GM21360 (cell line): Measurements from ENCODE around the gene CTBP2.

Experiments
- ATAC-seq: cut with Tn5 transposase; IDR thresholded peaks from one replicate; pipeline ENCODE4 v1.9.1; 2021; ENCODE audit warnings: mild to moderate bottlenecking, moderate library complexity; ENCODE audit not compliant: unreplicated experiment

Gene CTBP2

DNA sequence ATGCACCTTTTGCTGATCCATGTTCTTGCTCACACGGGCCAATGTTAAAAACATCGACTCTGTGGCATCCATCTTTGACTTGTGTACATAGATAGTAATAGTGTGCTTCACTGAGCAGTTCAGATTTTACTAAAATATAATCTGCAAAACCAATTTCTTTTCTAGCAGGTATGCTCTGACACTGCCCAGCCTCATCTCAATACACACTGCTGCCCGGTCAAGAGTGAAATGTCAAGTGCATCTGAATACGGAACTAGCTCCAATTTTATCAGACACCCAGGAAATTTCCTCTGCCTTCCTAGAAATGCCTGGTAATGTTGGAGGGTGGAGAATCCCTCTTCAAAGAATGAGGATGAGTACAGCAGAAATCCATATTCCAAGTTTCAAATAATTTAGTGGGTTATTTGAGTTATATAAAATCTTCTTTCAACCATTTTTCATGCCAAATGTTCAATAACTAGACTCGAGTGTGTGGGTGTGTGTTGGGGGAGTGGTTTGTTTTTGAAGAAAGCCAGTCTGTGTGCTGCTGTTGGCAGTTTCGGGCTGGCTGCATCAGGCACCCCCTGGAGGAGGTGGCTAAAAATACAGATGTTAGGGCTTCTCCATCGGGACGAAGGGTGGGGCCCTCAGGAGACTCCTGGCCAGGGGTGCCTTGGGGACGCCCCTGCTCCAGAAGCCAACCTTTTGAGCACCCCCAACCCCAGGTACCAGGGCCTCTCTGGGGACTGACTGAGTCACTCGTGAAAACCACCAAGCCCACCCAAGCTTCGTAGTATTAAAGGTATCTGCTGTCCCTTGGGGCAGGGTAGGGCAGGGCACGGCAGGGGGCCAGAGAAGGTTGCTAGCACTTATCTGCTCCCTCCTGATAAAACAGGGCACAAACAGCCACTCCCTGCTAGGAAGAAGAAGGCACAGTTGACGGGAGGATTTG, 15.4 kb downstream of the CTBP2 start:
- no peak for ATAC-seq

DNA sequence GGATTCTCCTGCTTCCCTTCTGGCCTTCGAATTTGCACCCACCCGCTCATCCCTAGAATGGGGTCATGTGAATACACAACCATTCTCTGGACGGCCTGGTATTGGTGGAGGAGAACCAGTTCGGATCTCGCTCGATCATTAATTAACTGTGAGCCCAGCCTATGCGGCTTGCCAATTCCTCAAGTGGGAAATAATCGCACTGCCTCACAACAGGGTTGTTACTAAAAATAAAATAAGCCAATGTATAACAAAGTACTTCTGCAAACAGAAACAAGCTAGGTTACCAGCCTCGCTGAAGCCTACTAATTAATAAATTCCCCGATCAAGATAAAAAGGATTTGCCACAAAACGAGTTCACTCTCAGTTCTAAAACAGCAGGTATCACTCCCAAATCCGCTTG, 16.2 kb downstream of the CTBP2 start:
- ATAC-seq: no peak

DNA sequence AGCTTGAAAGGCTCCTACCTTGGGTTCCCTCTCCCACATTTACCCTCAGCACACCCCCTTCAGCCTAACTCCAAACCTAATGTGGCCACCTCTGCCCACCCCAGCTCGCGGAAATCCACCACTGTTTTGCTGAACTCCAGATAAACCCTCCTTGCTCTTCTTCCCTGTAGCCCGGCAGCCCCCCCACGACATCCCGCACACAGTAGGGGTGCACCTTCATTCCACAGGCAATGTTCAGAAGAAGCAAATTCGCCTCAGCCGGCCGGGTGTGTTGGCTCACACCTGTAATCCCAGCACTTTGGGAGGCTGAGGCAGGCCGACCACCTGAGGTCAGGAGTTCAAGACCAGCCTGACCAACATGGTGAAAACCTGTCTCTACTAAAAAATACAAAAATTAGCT, 17.4 kb downstream of the CTBP2 start:
- ATAC-seq: no peak

DNA sequence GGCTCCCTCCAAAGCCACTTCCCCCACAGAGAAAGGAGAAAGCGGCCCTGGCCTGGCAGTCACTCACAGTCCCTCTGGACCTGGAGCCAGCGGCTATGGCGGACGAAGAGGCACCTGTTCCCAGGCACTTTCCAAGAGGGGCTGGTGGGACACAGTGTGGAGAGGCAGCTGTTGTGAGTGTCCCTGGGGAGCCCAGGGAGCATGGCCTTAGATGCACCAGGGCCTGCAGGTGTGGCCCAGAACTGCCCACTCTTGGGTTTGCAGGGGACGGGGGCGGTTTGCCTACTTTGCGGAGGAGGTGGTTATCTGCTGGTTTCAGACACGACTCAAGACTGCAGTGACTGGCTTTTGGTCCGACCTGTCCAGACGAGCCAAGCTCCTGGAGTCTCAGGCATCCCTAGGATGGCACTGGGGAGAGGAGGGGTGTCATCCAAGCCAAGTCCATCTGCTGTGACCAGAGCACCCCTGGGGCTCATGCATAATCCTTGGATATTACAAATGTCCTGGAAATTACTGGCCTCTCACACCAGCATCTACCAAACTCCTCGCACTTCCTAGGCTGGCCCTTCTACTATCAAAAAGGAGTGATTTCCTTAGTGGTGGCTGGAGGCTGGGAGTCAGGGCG, 18.4 kb downstream of the CTBP2 start:
- no peak for ATAC-seq

DNA sequence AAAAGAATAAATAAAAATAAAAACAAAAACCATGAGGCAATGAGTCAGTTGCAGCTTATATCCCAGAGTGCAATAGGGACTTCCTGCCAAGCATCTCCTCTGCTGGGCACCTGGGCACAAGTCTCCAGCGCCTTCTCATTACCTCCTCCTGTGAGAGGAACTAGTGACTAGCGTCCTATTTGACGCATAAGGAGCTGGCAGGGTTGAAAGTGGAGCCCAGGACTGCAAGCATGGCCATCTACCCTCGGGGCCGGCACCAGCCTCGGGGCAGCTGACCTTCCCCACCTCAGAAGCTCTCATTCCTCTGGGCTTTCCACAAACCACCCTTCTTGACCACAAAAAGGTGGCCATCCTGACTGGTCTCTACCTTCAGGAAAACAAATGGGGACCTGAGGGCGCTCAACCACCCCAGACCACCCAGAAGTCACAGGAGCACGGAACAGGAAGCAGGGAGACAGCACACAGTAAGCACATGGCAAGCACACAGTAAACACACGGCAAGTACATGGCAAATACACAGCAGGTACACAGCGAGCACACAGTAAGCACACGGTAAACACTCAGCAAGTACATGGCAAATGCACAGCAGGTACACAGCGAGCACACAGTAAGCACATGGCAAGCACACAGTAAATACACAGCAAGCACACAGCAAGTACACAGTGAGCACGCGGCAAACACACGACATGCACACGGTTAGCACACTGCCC, 19.1 kb downstream of the CTBP2 start:
- ATAC-seq: no peak

DNA sequence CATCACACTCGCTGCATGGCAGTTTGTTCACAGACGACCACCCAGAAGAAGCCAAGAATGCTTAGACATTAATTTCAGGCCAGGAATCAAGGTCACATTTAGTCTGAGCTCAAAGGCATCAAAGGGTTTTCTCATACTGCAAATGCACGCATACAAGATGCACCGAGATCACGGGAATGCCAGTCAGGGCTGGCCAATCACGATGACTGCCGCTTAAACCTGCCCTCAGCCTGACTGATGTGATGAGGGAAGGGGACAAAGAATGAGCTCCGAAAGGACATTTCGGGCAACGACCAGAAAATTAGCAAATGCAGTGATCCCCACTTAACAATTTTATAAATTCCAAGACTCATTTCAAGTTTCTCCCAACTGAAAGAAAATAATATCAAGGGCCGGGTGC, 20.2 kb downstream of the CTBP2 start:
- no peak for ATAC-seq

DNA sequence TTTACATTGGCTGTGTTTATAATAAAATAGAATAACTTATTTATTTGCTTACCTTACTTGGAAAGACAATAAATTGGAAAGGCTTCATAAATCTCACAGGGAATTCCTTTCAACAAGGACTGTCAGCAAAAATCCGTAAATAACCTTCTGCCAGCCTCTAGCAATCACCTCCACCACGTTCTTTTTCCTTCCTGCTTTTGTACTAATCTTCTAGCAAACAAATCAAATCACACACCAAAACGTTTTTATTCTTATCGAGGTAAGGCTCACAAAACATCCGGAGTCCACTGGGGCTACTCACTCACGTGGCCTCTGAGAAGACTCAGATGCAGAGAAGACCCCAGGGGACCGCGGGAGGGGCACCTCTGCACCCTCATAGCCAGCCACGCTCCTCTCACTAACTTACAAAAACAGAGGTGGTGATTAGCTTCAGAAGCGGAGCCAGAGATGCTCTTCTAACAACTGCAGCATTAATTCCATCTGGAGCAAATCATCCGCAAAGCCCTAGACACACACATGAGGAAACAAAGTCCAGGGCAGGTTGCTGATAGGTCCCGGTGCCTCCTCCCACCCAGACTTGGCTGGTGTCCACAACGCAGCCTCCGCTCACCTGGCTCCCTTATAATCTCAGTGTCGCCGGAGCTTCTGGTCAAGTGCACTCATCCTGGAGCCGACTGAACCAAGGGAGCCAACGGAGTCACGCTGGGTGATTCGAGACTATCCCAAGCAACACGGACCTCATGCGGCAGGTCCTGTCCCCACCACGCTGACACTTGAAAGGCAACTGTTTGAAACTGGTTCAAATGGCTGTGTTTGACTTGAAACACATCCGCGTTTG, 22.5 kb downstream of the CTBP2 start:
- no peak for ATAC-seq

DNA sequence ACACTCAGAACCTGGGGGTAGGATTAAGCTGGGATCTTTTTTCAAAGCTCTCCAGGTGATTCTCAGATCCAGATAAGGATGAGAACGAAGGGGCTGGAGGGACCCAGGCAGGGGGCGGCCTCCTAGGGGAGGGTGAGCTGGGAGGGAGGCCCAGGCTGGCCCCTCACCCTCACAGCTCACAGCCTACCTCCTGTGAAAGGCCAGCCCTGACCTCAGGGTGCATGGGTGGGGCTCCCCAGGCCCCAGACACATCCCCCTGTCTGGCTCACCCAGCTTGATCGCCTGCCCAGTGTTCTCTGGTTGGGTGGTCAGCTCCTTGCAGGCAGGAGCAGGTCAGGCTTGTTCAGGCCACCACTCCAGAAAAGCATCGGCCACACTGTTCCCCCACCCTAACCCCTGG, 24.3 kb downstream of the CTBP2 start:
- ATAC-seq: no peak

DNA sequence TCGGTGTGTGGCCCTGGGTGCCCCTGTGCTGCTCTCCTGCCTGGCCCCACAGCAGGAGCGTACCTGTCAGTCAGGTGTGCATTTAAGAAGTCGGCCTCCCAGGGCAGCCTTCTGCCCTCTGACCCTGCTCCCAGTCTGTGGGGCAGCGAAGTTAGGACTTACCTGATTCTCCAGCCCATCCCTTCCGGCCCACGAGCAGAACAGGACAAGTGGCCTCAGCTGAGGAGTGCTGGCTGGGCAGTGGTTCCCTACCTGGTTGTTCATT, 24.7 kb downstream of the CTBP2 start:
- ATAC-seq: no peak

DNA sequence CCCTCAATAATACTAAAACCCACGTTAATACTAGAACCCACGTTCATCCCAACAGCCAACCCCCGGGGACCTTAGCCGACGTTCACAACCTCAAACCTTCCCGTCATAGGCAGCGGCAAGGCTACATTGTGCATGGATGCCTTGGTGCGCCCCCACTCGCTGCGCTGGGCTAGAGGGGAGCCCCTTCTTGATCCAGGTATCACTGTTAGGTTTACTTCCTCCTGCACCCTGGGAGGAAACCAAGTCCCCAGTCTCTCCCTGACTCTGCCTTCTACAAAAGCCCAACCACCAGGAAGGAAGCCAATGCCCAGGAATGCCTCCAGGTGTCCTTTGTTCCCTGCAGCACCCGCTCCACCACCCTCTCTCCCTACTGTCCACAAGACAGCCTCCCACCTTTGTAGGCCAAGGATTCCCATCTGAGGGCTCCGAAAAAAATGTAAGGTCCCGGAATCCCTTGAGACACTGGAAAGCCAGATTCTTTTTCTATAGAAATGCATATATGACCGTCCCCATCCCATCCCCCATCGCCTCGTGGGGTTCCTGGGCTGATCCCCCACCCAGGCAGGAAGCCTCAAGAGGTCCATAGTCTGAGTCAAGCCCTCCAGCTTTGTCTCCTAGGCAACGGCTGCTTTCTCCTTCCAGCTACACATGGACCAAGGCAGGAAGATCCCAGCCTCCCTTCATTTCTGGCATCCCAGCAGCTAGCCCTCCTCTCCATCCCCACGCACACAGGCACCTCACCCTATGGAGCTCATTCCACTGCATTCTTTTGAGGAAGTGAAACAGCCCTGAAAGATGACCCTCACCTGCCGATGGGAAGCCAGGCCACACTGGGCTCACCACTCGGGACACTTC, 25.2 kb downstream of the CTBP2 start:
- no peak for ATAC-seq

DNA sequence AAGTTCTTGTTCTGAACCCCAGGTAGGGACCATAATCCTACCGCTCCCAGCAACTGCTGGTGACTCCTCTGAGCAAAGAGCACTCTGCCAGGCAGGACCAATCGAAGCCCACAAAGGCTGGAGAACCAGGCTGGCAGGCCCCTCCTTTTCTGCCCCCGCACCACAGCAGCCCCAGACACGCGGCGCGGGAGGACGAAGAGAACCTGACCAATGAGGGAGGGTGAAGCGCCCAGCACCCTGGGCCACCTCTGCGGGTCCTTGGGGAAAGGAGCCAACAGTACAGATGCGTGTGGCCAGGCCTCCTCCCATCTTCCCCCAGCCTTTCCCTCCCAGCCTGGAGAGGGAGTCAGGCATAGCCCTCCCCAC, 25.9 kb downstream of the CTBP2 start:
- no peak for ATAC-seq

DNA sequence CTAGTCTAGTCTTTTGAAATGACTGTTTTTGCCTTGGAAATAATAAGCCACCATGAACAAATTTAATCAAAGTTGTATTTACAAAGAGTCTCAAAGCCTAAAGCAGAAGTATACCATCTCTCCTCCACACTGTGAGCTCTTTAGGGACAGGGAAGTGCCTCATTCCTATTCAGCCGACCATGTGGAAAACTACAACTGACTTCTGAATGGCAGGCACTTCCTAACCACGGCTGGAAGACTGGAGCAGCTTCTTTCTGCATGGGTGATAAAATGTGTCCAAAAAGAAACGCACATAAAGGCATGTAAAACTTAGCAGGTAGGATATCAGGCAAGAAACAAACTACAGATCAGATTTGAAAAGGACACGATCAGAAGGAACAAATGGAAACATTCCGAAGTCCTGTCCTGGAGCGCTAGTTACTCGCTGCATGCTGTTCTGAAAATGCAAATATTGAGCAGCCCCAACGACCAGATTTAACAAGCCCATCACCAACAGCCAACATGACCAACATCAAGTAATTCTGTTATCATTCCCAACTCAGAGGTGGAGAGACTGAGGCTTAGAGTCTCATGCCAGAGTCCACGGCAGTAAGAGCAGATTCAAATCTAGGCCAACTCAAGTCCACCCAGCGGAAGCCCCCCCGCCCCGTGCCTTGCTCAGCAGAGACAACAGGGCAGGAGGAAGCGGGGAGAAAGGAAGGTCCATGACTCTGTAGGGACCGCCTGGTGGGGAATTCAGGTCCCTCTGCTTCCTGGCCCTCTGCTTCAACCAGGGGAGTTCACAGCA, 26.5 kb downstream of the CTBP2 start:
- no peak for ATAC-seq

DNA sequence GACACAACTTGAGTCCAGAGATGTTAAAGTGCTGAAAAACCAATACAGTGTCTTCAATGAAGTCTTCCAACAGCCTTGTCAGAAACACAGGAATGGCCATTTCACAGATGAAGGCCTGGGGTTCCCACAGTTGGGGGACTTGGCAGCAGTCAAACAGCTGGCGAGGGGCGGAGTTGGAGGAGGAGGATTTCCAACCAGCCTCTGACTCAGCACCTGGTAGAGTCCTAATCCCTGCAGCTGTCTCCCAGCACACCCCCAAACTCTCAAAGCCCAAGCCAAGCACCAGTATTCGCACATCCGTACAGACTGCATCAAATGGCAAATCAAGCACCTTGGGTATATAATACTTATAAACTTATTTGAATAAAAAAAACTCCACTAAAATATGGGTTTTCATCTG, 28.0 kb downstream of the CTBP2 start:
- ATAC-seq: no peak

DNA sequence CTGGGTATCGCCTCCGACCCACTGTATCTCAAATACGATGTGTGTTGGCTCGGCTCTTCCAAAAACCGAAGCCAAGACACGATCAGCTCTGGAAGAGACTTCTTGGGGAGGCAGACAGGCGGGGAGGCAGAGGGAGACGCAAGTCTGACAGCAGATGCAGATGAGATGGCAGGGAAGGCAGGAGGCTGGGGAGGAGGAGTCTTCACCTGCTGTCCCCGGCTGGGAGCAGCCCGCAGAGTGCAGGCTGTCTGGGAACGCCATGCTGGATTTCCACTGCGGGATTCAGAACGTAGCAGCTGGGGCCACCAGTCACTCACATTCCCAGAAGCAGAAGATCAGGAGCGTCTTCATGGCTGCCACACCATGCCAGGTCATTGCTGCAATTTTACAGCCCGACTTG, 29.4 kb downstream of the CTBP2 start:
- no peak for ATAC-seq

DNA sequence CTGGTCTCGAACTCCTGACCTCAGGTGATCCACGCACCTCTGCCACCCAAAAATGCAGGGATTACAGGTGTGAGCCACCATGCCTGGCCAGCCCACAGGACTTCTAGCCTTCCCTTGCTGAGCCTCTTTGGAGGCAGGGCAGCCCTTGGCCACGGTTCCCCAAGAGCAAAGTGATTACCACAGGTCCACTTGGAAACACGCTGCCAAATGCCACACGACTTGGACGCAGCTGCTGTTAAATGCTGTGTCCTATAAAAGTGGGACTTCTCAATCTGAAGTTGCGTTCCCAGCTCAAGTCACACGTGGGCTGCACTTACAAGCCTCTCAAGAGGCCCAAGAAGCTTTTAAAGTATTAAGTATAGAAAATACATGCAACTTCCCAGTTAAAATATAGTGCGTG, 30.1 kb downstream of the CTBP2 start:
- no peak for ATAC-seq

DNA sequence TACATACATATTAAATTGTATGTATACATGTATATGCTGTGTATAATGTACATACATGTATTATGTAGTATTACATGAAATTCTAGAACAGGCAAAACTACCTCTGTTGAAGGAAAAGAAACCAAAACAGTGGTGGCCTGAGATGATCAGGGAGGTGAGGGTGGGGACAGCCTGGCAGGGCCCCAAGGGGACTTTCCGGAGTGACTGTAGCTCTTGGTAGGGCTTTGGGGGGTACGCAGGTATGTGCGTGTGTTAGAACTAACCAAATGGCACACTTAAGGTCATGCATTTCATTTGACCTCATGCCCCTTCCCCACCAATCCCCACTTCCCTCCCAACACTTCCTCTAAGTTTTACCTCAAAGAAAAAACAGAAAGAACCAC, 31.3 kb downstream of the CTBP2 start:
- no peak for ATAC-seq

DNA sequence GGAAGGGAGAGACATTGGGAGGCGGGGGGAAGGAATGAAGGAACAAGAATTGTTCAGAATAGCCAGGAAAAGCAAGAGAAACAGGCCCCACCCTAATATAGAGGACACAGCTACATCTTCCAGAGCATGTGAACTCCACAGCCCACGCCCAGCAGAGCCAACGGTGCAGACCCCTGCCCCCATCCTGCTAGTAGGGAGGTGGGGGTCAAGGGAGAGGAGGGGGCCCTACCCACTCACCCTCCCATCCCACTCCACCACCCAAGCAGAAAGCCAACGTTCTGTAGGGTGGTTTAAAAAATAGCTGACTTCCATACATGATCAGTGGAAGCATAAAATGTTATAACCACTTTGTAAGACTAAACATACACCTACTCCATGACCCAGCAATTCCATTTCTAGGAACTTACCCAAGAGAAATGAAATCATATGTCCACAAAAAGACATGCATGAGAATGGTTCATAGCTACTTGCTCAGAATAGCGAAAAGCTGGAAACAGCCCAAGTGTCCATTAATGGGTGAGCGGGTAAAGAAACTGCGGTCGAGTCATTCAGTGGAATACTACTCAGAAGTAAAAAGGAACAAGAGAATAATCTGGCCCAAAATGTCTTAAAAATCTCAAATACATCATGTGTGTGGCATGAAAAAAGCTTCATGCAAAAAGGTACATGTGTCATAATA, 31.8 kb downstream of the CTBP2 start:
- ATAC-seq: no peak

DNA sequence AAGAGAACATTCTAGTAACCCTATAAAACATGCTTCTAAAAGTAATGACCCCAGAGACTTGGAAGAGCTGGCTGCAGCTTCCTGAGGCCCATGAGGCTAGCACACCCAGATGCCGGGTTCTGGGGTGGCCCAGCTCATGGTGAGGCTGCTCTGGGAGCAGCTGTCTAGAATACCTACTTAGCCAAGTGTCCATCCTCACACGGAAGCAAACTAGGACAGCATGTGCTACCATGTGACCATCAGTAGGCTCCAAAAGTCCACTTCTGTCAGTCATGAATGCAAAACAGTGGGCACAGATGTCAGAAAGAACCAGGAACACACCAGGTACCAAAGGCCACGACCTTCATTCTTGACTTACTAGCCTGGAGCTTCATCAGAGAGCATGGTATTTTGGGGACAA, 32.4 kb downstream of the CTBP2 start:
- no peak for ATAC-seq

DNA sequence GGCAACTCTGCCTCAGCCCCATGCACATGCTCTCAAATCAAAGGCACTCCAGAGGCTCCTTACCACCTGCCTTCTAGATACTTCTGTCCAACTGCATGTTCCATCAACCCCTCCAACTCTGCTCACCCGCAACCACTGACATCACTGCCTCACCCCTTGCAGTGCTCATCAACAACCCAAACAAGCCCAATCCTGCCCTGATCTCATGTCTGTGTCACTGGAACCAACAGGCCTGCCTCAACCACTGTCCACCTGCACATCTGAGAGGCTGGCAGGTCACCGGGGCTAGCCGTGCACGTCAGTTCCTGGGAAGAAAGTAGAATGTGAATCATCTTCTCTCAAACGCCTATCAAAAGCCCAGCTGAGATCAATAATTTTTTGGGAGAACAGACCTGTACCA, 33.3 kb downstream of the CTBP2 start:
- no peak for ATAC-seq
